ENCODE results near the gene SLC29A3. TPM values are rescaled to one million over a fixed set of nuclear protein-coding genes. Genes with fewer than 3 reads are reported as not detected.
A peak's percentile ranks its signal among the peaks of the same experiment; 100 is the strongest.

Gene SLC29A3
- total RNA-seq, 2 experiments from 2014 or later, result 2.9 to 3.3 TPM

DNA sequence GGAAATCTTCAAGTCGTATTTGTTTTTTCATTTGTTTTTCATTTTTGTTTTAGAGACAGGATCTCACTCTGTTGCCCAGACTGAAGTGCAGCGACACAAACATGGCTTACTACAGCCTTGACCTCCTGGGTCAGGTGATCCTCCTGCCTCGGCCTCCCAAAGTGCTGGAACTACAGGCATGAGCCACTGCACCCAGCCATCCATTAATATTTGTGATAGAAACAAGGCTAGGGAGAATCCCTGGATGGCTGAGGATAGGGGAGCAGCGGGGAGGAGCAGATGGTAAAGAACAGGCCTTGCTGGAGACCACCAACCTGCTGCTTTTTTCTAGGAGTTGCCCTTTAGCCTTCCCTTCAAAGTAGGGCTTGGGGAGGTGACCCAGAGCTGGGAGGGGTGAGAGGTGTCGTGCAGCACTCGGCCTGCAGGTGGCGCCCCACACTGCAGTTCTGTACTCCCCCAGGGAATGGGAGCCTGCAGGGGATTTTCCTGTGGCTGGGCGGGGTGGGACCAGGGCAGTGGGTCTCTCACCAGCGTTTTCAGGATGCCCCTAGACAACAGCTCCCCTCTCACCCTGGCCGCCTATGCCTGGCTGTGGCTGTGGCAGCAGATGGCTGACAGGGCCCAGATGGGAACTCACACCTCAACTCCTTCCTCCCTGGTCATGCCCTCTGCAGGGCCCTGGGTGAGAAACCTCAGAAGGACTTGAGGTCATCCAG is 65.1 kb downstream of the SLC29A3 start:
- ATAC-seq (peak; percentile 97), DNase-seq (peak; percentile 84)
- Mint-ChIP-seq H3K4me3 (no peak overlapping the region), H3K36me3 (ENCODE audit: low read depth) (no peaks in the 10 kb centered on the region), H3K27ac (no peak overlapping the region), H3K27me3 (peaks cover 2% of the 10 kb centered on the region), H3K9me3 (no peaks in the 10 kb centered on the region), H3K4me1 (ENCODE audit: low read depth) (no peaks in the 10 kb centered on the region)
- ChIA-PET POLR2A (no interaction called here), CTCF (interaction anchor here (0.6 to 6.3 kb wide), 24 partner anchors 8 to 510 kb away, joined by 3 to 60 read pairs (median 5); partner anchors contain the start of gene CDH23)
- intact Hi-C loops (cut with micrococcal nuclease), result loop anchor here (10.0 kb wide), 1 partner anchor 321 kb away; no protein-coding TSS in a partner anchor
- TF ChIP-seq, protein P1, sequence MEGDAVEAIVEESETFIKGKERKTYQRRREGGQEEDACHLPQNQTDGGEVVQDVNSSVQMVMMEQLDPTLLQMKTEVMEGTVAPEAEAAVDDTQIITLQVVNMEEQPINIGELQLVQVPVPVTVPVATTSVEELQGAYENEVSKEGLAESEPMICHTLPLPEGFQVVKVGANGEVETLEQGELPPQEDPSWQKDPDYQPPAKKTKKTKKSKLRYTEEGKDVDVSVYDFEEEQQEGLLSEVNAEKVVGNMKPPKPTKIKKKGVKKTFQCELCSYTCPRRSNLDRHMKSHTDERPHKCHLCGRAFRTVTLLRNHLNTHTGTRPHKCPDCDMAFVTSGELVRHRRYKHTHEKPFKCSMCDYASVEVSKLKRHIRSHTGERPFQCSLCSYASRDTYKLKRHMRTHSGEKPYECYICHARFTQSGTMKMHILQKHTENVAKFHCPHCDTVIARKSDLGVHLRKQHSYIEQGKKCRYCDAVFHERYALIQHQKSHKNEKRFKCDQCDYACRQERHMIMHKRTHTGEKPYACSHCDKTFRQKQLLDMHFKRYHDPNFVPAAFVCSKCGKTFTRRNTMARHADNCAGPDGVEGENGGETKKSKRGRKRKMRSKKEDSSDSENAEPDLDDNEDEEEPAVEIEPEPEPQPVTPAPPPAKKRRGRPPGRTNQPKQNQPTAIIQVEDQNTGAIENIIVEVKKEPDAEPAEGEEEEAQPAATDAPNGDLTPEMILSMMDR (IDR thresholded peaks at IDR 0.05), result peak; percentile 88

DNA sequence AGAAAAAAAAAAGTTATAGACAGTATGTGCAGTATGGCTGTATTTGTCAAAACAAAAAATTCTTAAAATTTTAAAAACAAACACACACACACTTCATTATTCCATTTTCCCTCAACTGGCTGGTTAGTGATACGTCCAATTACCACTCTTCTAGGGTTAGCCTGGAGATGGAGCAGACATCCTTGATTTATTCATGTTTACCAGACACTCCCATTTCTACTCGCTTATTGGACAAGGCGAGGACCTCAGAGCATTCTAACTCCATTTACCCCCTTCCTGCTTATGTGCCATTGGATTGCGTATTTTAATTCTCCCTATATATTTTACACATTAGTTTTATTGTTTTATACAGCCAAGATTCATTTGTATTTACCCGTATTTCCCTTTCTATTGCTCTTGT is 69.1 kb downstream of the SLC29A3 start:
- no peaks in the 10 kb centered on the region for H3K9me3 Mint-ChIP-seq
- peaks cover 12% of the 10 kb centered on the region for H3K27me3 Mint-ChIP-seq
- ChIA-PET POLR2A (no interaction called here), CTCF (interaction anchor here (2.0 kb wide), 1 partner anchor 9 kb away, joined by 6 read pairs; no protein-coding TSS in a partner anchor)
- DNase-seq (no peak), ATAC-seq (no peak)
- no peak overlapping the region for H3K27ac Mint-ChIP-seq
- intact Hi-C loops (cut with micrococcal nuclease), result loop anchor here (10.0 kb wide), 1 partner anchor 317 kb away; no protein-coding TSS in a partner anchor
- H3K4me3 Mint-ChIP-seq, result no peak overlapping the region
- no peaks in the 10 kb centered on the region for H3K36me3 Mint-ChIP-seq (ENCODE audit: low read depth)
- no peaks in the 10 kb centered on the region for H3K4me1 Mint-ChIP-seq (ENCODE audit: low read depth)
- TF ChIP-seq, protein P1 (IDR thresholded peaks at IDR 0.05), result no peak

DNA sequence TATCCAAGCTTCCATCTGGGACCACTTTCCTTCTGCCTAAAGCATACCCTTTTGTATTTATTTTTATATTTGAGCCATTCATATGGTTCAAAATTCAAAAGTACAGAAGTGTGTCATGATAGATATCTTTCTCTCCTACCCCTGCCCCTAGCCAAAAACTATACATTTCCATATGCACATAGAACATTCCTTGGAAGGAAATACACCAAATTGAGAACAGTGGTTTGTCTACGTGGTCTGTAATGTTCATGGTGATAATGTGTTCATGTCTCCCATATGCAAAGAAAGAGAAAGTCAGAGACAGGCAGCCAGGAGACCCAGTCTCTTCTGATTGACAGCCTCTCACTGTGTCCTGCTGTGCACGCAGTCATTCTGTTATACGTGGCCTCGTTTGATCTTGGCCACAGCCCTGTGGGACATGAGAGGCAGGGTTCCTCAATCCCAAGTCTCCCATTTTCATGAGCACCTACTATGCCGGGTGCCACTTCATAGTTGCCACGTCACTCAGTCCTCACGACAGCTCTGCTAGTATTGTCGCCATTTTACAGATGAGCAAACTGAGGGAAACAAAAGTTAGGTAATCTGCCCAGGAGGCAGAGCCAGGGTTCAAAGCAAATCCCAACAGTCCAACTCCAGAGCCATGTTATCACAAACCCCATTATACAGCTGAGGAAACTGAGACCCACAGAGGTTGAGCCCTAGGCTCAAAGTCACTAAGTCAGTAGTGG is 69.7 kb downstream of the SLC29A3 start:
- H3K36me3 Mint-ChIP-seq (ENCODE audit: low read depth), result no peaks in the 10 kb centered on the region
- ChIA-PET POLR2A (interaction anchor here (1.1 kb wide), 1 partner anchor 12 kb away, joined by 3 read pairs; no protein-coding TSS in a partner anchor), CTCF (interaction anchor here (1.6 to 2.0 kb wide), 2 partner anchors 9 to 220 kb away, joined by 5 to 6 read pairs; no protein-coding TSS in a partner anchor)
- no peaks in the 10 kb centered on the region for H3K9me3 Mint-ChIP-seq
- DNase-seq, result no peak
- TF ChIP-seq, protein P1 (IDR thresholded peaks at IDR 0.05), result no peak
- intact Hi-C loops (cut with micrococcal nuclease), result loop anchor here (10.0 kb wide), 1 partner anchor 316 kb away; no protein-coding TSS in a partner anchor
- no peak overlapping the region for H3K4me3 Mint-ChIP-seq
- no peak overlapping the region for H3K27ac Mint-ChIP-seq
- peaks cover 17% of the 10 kb centered on the region for H3K27me3 Mint-ChIP-seq
- no peaks in the 10 kb centered on the region for H3K4me1 Mint-ChIP-seq (ENCODE audit: low read depth)
- no peak for ATAC-seq

DNA sequence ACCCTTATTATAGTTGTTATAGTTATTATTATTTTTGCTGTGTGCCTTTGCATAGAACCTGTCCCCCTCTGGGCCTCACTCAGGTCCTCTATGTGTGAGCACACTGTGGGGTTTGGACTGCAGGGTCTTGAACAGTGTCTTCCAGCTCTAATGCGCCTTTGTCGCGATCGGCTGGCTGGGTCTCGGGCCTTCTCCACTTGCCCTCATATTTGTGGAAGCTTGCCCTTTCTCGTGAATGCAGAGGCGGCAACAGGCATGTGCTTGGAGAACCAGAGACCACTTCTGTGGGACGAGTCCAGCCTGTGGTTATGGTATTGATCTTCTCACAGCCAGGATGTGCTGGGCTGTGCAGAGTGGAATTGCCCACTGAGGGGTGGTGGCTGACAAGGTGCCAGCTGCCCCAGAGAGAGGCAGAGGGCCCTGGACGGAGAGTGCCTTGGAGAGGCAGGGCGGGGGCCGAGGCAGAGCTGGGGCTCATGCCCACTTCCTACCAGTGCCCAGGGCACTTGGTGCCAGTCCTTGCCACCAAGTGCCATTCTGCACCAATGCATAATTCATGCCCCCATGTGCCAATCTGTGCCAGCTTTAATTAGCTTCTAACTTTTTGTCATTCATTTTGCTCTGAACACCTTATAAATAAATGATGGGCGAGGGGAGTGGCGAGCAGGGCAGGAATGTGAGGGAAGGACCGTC is 70.9 kb downstream of the SLC29A3 start:
- TF ChIP-seq, protein P1 (IDR thresholded peaks at IDR 0.05), result no peak
- intact Hi-C loops (cut with micrococcal nuclease), result loop anchor here (10.0 kb wide), 2 partner anchors 225 to 315 kb away; no protein-coding TSS in a partner anchor
- ATAC-seq, result no peak
- ChIA-PET POLR2A (interaction anchor here (1.1 kb wide), 1 partner anchor 14 kb away, joined by 3 read pairs; no protein-coding TSS in a partner anchor), CTCF (interaction anchor here (1.1 to 2.0 kb wide), 7 partner anchors 8 to 318 kb away, joined by 3 to 9 read pairs (median 4); no protein-coding TSS in a partner anchor)
- Mint-ChIP-seq H3K36me3 (ENCODE audit: low read depth) (no peaks in the 10 kb centered on the region), H3K27me3 (peaks cover 21% of the 10 kb centered on the region), H3K9me3 (no peaks in the 10 kb centered on the region), H3K4me1 (ENCODE audit: low read depth) (no peaks in the 10 kb centered on the region), H3K4me3 (no peak overlapping the region), H3K27ac (no peak overlapping the region)
- no peak for DNase-seq

Measured in activated CD8-positive, alpha-beta T cell treated with anti-CD3 and anti-CD28 coated beads for 36 hours (primary cell).